Fibroblast of villous mesenchyme (primary cell): ENCODE measurements around the gene AMOTL1. TPM values are rescaled to one million over a fixed set of nuclear protein-coding genes. Genes with fewer than 3 reads are reported as not detected.
A peak's percentile ranks its signal among the peaks of the same experiment; 100 is the strongest.

Source experiments
- DNase-seq: peaks from one replicate; pipeline ENCODE4 v3.0.0-alpha.2; 2010; ENCODE audit warnings: low read depth
- H3K4me3 ChIP-seq: 2 replicates; pipeline ENCODE4 v1.5.1; 2011; ENCODE audit warnings: low read depth, mild to moderate bottlenecking, low read length
- CTCF ChIP-seq: IDR thresholded peaks from 2 replicates; pipeline ENCODE4 v1.5.1; 2012; ENCODE audit warnings: low read depth, mild to moderate bottlenecking, low read length; ENCODE audit not compliant: insufficient read depth
- total RNA-seq: library from RNA; depleted of rRNA; stranded (reverse); fragments of >200 nt; gene quantifications from 2 replicates; pipeline ENCODE4 v1.2.3, GENCODE V29; 2012

Gene AMOTL1
- total RNA-seq, 1 donor: 25.9 TPM

GRCh38 chr11:94771951-94772350, 3.8 kb downstream of the AMOTL1 start:
- no peak for TF ChIP-seq CTCF
- no peak for DNase-seq
- no peak overlapping the region for H3K4me3 ChIP-seq

GRCh38 chr11:94773842-94774241, 5.7 kb downstream of the AMOTL1 start:
- no peak overlapping the region for H3K4me3 ChIP-seq
- TF ChIP-seq CTCF: no peak
- no peak for DNase-seq

- peak; percentile 44 for DNase-seq
- no peak for TF ChIP-seq CTCF
- H3K4me3 ChIP-seq: no peak overlapping the region
Observed at GRCh38 chr11:94774345-94774744, 6.2 kb downstream of the AMOTL1 start.

GRCh38 chr11:94775567-94776327, 7.6 kb downstream of the AMOTL1 start:
- H3K4me3 ChIP-seq: no peak overlapping the region
- no peak for TF ChIP-seq CTCF
- no peak for DNase-seq

GRCh38 chr11:94776351-94777321, 8.5 kb downstream of the AMOTL1 start:
- H3K4me3 ChIP-seq: no peak overlapping the region
- TF ChIP-seq CTCF: no peak
- peak; percentile 80 for DNase-seq

- TF ChIP-seq CTCF: no peak
- peak; percentile 34 for DNase-seq
- H3K4me3 ChIP-seq: peak overlapping the region; percentile 32
Observed at GRCh38 chr11:94780432-94780831, 12.3 kb downstream of the AMOTL1 start.
